Nephron (organoid): ENCODE data around the gene G6PC1.
A peak's percentile ranks its signal among the peaks of the same experiment; 100 is the strongest.
"Not testable (repeated sequence)": the region's sequence is repeated elsewhere in the genome, so short reads cannot be mapped to it uniquely, and the experiment has no call there.

ENCODE experiments used
- H3K27ac Mint-ChIP-seq, 3 experiments: 2 replicates each; pipeline ENCODE4 v1.8.0; 2020; ENCODE audit warnings: mixed read lengths in 3 of 3, mild to moderate bottlenecking in 2 of 3, moderate library complexity in 1 of 3
- H3K27me3 Mint-ChIP-seq: 2 replicates; pipeline ENCODE4 v1.8.0; 2021; ENCODE audit warnings: low read depth, mild to moderate bottlenecking, moderate library complexity, mixed read lengths
- H3K36me3 Mint-ChIP-seq: 2 replicates; pipeline ENCODE4 v1.8.0; 2020; ENCODE audit warnings: low read depth, mixed read lengths
- H3K4me1 Mint-ChIP-seq: 2 replicates; pipeline ENCODE4 v1.8.0; 2020; ENCODE audit warnings: mixed read lengths
- H3K4me3 Mint-ChIP-seq, 3 experiments: 2 replicates each; pipeline ENCODE4 v1.8.0; 2020; ENCODE audit warnings: mild to moderate bottlenecking in 3 of 3, mixed read lengths in 3 of 3, moderate library complexity in 2 of 3
- H3K9me3 Mint-ChIP-seq: 2 replicates; pipeline ENCODE4 v1.8.0; 2020; ENCODE audit warnings: mixed read lengths
- CTCF ChIP-seq, 3 experiments: fragments of 200-600 bp; sonication (generic); IDR thresholded peaks; one replicate each; pipeline ENCODE4 v1.5.0; 2021; ENCODE audit warnings: antibody characterized with exemption in 3 of 3; ENCODE audit not compliant: unreplicated experiment in 3 of 3

Gene G6PC1

GRCh38 chr17:42866631-42867575 lies 33.7 kb upstream of the G6PC1 start:
- TF ChIP-seq CTCF (IDR thresholded peaks at IDR 0.05; ENCODE audit: unreplicated experiment in 3 of 3): no peak
- Mint-ChIP-seq H3K36me3 (peaks cover 9% of the 10 kb centered on the region), H3K9me3 (peaks cover 12% of the 10 kb centered on the region), H3K4me3 (no peak overlapping the region), H3K4me1 (peaks cover 18% of the 10 kb centered on the region), H3K27ac (no peak overlapping the region), H3K27me3 (peaks cover 13% of the 10 kb centered on the region)

GRCh38 chr17:42867694-42868261 lies 32.8 kb upstream of the G6PC1 start:
- H3K27ac Mint-ChIP-seq, H3K4me3 Mint-ChIP-seq, H3K36me3 Mint-ChIP-seq: not testable (repeated sequence)
- Mint-ChIP-seq H3K4me1 (peaks cover 18% of the 10 kb centered on the region), H3K27me3 (peaks cover 17% of the 10 kb centered on the region), H3K9me3 (peaks cover 12% of the 10 kb centered on the region)

- Mint-ChIP-seq H3K27me3 (peaks cover 18% of the 10 kb centered on the region), H3K4me3 (no peak overlapping the region), H3K27ac (no peak overlapping the region), H3K36me3 (peaks cover 9% of the 10 kb centered on the region), H3K4me1 (peaks cover 18% of the 10 kb centered on the region), H3K9me3 (peaks cover 12% of the 10 kb centered on the region)
- TF ChIP-seq CTCF (IDR thresholded peaks at IDR 0.05; ENCODE audit: unreplicated experiment in 3 of 3): no peak
These were observed 32.3 kb upstream of the G6PC1 start for GRCh38 chr17:42868338-42868737.

GRCh38 chr17:42871647-42872046 lies 29.0 kb upstream of the G6PC1 start:
- peaks cover 18% of the 10 kb centered on the region for H3K27me3 Mint-ChIP-seq
- H3K9me3 Mint-ChIP-seq: peaks cover 12% of the 10 kb centered on the region
- H3K27ac Mint-ChIP-seq: no peak overlapping the region
- H3K36me3 Mint-ChIP-seq: peaks cover 9% of the 10 kb centered on the region
- TF ChIP-seq CTCF (IDR thresholded peaks at IDR 0.05; ENCODE audit: unreplicated experiment in 3 of 3): no peak
- no peak overlapping the region for H3K4me3 Mint-ChIP-seq
- peaks cover 5% of the 10 kb centered on the region for H3K4me1 Mint-ChIP-seq

GRCh38 chr17:42872251-42872965 lies 28.2 kb upstream of the G6PC1 start:
- TF ChIP-seq CTCF (IDR thresholded peaks at IDR 0.05; ENCODE audit: unreplicated experiment in 3 of 3): no peak
- Mint-ChIP-seq H3K27ac (peak overlapping the region in 1 of 3 experiments; percentile 44), H3K36me3 (peaks cover 9% of the 10 kb centered on the region), H3K27me3 (peaks cover 16% of the 10 kb centered on the region), H3K4me3 (no peak overlapping the region), H3K4me1 (no peaks in the 10 kb centered on the region), H3K9me3 (peaks cover 12% of the 10 kb centered on the region)

- H3K4me1 Mint-ChIP-seq: no peaks in the 10 kb centered on the region
- peaks cover 22% of the 10 kb centered on the region for H3K27me3 Mint-ChIP-seq
- H3K27ac Mint-ChIP-seq: no peak overlapping the region
- H3K36me3 Mint-ChIP-seq: peaks cover 9% of the 10 kb centered on the region
- peaks cover 12% of the 10 kb centered on the region for H3K9me3 Mint-ChIP-seq
- H3K4me3 Mint-ChIP-seq: no peak overlapping the region
- no peak for TF ChIP-seq CTCF (IDR thresholded peaks at IDR 0.05; ENCODE audit: unreplicated experiment in 3 of 3)
These were observed 27.3 kb upstream of the G6PC1 start for GRCh38 chr17:42873315-42873714.

- not testable (repeated sequence) for H3K36me3 Mint-ChIP-seq, H3K4me3 Mint-ChIP-seq, H3K27ac Mint-ChIP-seq, H3K4me1 Mint-ChIP-seq
- Mint-ChIP-seq H3K27me3 (peaks cover 22% of the 10 kb centered on the region), H3K9me3 (peaks cover 12% of the 10 kb centered on the region)
These were observed 26.5 kb upstream of the G6PC1 start for GRCh38 chr17:42873932-42874695.
